ENCODE data around the gene ZNF215.

DNA sequence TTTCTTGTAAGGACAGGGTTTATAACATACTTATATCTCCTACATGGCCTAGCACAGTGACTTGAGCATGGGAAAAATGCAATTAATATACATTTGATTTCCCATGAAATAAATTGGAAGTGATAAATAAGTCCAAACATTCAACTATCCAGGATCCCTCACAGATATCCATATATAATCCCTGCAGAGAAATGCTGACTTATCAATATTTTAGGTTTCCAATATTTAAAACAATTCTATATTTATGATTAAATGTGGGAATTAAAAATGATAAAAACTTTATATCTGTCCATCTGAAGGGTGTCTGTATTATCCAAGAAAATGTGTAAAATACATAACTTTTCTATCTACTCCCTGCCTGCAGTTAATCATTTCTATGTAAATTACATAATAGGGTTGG lies 43.5 kb upstream of the ZNF215 start:
- no peak for TF ChIP-seq POLR2AphosphoS5 (IDR thresholded peaks at IDR 0.05; ENCODE audit: low read depth, low read length)
- no peak for TF ChIP-seq POLR2A (IDR thresholded peaks at IDR 0.05; ENCODE audit: low read depth, low read length)
- no peak for TF ChIP-seq TAF1 (IDR thresholded peaks at IDR 0.05; ENCODE audit: low read depth, low read length)
- TF ChIP-seq POU2F2 (IDR thresholded peaks at IDR 0.05; ENCODE audit: low read depth, low read length), result no peak
- no peak for TF ChIP-seq SPI1 (IDR thresholded peaks at IDR 0.05; ENCODE audit: low read depth, low read length)
